Loucy (cell line): ENCODE results near the gene CFHR2.

ENCODE experiments used
- EZH2phosphoT487 ChIP-seq: fragments of 200-600 bp; IDR thresholded peaks from 2 replicates; pipeline ENCODE4 v1.6.1; 2018; ENCODE audit warnings: antibody characterized with exemption, mild to moderate bottlenecking, moderate library complexity, borderline replicate concordance
- TF ChIP-seq, protein P1 (sequence below): fragments of 200-600 bp; sonication (generic); conservative IDR thresholded peaks from 2 replicates; pipeline ENCODE4 v1.5.1; 2014; ENCODE audit warnings: mild to moderate bottlenecking, antibody characterized with exemption, low read length

DNA sequence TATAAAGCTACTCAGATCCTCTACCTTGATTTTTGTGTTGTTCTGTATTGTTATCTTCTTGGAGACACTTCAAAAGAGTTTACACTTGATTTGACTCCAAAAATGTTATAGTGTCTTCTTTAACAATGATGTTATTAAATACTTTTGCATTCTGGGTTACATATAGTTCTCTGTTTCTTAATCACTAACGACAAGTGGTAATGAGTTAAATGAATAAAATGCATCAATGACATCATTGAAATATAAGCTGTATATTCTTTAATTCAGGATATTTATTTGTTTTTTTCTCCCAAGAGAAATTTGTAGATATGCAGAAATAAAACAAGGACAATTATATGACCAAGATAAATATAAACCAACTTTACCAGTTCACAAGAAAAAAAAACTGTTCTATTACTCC lies 26.6 kb downstream of the CFHR2 start:
- TF ChIP-seq, protein P1, sequence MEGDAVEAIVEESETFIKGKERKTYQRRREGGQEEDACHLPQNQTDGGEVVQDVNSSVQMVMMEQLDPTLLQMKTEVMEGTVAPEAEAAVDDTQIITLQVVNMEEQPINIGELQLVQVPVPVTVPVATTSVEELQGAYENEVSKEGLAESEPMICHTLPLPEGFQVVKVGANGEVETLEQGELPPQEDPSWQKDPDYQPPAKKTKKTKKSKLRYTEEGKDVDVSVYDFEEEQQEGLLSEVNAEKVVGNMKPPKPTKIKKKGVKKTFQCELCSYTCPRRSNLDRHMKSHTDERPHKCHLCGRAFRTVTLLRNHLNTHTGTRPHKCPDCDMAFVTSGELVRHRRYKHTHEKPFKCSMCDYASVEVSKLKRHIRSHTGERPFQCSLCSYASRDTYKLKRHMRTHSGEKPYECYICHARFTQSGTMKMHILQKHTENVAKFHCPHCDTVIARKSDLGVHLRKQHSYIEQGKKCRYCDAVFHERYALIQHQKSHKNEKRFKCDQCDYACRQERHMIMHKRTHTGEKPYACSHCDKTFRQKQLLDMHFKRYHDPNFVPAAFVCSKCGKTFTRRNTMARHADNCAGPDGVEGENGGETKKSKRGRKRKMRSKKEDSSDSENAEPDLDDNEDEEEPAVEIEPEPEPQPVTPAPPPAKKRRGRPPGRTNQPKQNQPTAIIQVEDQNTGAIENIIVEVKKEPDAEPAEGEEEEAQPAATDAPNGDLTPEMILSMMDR = no peak
- no peak for TF ChIP-seq EZH2phosphoT487
